Spleen (tissue), 7 donors: ENCODE data around the gene POU2AF1.

Experiments
- CTCF ChIP-seq, 11 experiments: fragments of 200-600 bp in 7 of 11; fragments of 450-650 bp in 4 of 11; sonication (generic) in 4 of 11; IDR thresholded peaks in 8 of 11; conservative IDR thresholded peaks in 3 of 11; 1 replicate in 7 of 11; 2 replicates in 4 of 11; pipeline versions ENCODE4 v1.4.0 to v1.8.0; 2016 to 2021; ENCODE audit warnings: antibody characterized with exemption in 11 of 11, inconsistent platforms in 4 of 11, mild to moderate bottlenecking in 1 of 11
- POLR2A ChIP-seq, 3 donors: fragments of 450-650 bp; IDR thresholded peaks; one replicate each; pipeline ENCODE4 v1.5.1; 2017; ENCODE audit warnings: antibody characterized with exemption in 3 of 3, mild to moderate bottlenecking in 1 of 3
- POLR2AphosphoS5 ChIP-seq, 3 donors: sonication (generic); formaldehyde crosslinking; IDR thresholded peaks; one replicate each; pipeline ENCODE4 v1.5.1; 2017; ENCODE audit warnings: antibody characterized with exemption in 3 of 3
- donor health status: DM: no; HTN: no; CAD: no; lungs with moderate emphysema.
- donor health status: DM: no; HTN: no; CAD: no.
- donor health status: DM: no; HTN: no; CAD: no.

GRCh38 chr11:111361052-111361801 lies 17.8 kb downstream of the POU2AF1 start:
- TF ChIP-seq POLR2A (IDR thresholded peaks at IDR 0.05) (no peak), CTCF (IDR thresholded peaks at IDR 0.05 in 8 of 11, conservative IDR thresholded peaks at IDR 0.05 in 3 of 11) (no peak), POLR2AphosphoS5 (IDR thresholded peaks at IDR 0.05) (peak in 1 of 3 donors; percentile 5)
